SH-SY5Y (cell line): ENCODE measurements around the gene SHROOM2.

Experiments
- GATA2 ChIP-seq: IDR thresholded peaks from 2 replicates; pipeline ENCODE4 v1.6.1; 2011; ENCODE audit warnings: mild to moderate bottlenecking, low read depth, low read length
- GATA3 ChIP-seq: IDR thresholded peaks from 2 replicates; pipeline ENCODE4 v1.6.1; 2011; ENCODE audit warnings: low read depth, mild to moderate bottlenecking, low read length, moderate library complexity

DNA sequence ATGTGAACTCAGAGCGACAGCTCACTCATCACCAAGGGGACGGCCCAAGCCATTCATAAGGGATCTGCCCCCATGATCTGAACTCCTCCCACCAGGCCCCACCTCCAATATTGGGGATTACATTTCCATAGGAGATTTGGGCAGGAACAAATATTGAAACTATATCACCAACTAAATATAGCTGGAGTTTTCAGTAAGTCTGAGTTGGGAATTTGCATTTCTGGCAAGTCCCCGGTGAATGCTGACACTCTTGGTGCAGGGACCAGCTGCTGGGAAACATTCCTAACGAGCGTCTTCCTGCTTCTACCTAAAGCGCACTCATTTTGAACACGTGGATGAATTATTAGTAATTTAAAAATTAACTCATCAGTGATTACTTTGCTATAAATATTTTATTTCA, 194.2 kb downstream of the SHROOM2 start:
- TF ChIP-seq GATA2 (no peak), GATA3 (no peak)
